ENCODE data around the gene CYB5R3.

CYB5R3 gene

GRCh38 chr22:42686756-42687491 lies 37.7 kb upstream of the CYB5R3 start (continued):
- TF ChIP-seq, protein P1, sequence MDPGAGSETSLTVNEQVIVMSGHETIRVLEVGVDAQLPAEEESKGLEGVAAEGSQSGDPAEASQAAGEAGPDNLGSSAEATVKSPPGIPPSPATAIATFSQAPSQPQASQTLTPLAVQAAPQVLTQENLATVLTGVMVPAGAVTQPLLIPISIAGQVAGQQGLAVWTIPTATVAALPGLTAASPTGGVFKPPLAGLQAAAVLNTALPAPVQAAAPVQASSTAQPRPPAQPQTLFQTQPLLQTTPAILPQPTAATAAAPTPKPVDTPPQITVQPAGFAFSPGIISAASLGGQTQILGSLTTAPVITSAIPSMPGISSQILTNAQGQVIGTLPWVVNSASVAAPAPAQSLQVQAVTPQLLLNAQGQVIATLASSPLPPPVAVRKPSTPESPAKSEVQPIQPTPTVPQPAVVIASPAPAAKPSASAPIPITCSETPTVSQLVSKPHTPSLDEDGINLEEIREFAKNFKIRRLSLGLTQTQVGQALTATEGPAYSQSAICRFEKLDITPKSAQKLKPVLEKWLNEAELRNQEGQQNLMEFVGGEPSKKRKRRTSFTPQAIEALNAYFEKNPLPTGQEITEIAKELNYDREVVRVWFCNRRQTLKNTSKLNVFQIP (CRISPR knock-in tag; IDR thresholded peaks at IDR 0.05; ENCODE audit: borderline replicate concordance, low read depth) = no peak
- TF ChIP-seq TSHZ2 (CRISPR knock-in tag; IDR thresholded peaks at IDR 0.05) = no peak
- no peak for TF ChIP-seq TCF4 (CRISPR knock-in tag; IDR thresholded peaks at IDR 0.05; ENCODE audit: borderline replicate concordance)
- no peak for TF ChIP-seq OSR1 (CRISPR knock-in tag; IDR thresholded peaks at IDR 0.05)
- no peak for TF ChIP-seq BACH2 (CRISPR knock-in tag; IDR thresholded peaks at IDR 0.05; ENCODE audit: borderline replicate concordance)

GRCh38 chr22:42685941-42686653 lies 36.9 kb upstream of the CYB5R3 start:
- ATAC-seq = no peak
- TF ChIP-seq SNAI2 (CRISPR knock-in tag; IDR thresholded peaks at IDR 0.05) (no peak), RARB (CRISPR knock-in tag; IDR thresholded peaks at IDR 0.05) (no peak), ESRRG (CRISPR knock-in tag; IDR thresholded peaks at IDR 0.05) (no peak), ZFP3 (CRISPR knock-in tag; IDR thresholded peaks at IDR 0.05) (no peak), TCF4 (CRISPR knock-in tag; IDR thresholded peaks at IDR 0.05; ENCODE audit: borderline replicate concordance) (no peak), OSR1 (CRISPR knock-in tag; IDR thresholded peaks at IDR 0.05) (no peak), ZNF8 (CRISPR knock-in tag; IDR thresholded peaks at IDR 0.05) (no peak), BACH2 (CRISPR knock-in tag; IDR thresholded peaks at IDR 0.05; ENCODE audit: borderline replicate concordance) (no peak)

- ATAC-seq = no peak
Observed at GRCh38 chr22:42684462-42685195, 35.4 kb upstream of the CYB5R3 start.

More at GRCh38 chr22:42684462-42685195, 35.4 kb upstream of the CYB5R3 start:
- TF ChIP-seq OSR1 (CRISPR knock-in tag; IDR thresholded peaks at IDR 0.05) = no peak
- no peak for TF ChIP-seq ZC3H10 (CRISPR knock-in tag; IDR thresholded peaks at IDR 0.05)
- no peak for TF ChIP-seq TOX (CRISPR knock-in tag; IDR thresholded peaks at IDR 0.05; ENCODE audit: borderline replicate concordance)
- TF ChIP-seq CREB5 (CRISPR knock-in tag; IDR thresholded peaks at IDR 0.05; ENCODE audit: low read depth) = no peak
- no peak for TF ChIP-seq PATZ1 (CRISPR knock-in tag; IDR thresholded peaks at IDR 0.05; ENCODE audit: borderline replicate concordance)
- no peak for TF ChIP-seq BACH2 (CRISPR knock-in tag; IDR thresholded peaks at IDR 0.05; ENCODE audit: borderline replicate concordance)
- no peak for TF ChIP-seq TCF4 (CRISPR knock-in tag; IDR thresholded peaks at IDR 0.05; ENCODE audit: borderline replicate concordance)
- no peak for TF ChIP-seq GLIS3 (CRISPR knock-in tag; IDR thresholded peaks at IDR 0.05)
- TF ChIP-seq, protein P2, sequence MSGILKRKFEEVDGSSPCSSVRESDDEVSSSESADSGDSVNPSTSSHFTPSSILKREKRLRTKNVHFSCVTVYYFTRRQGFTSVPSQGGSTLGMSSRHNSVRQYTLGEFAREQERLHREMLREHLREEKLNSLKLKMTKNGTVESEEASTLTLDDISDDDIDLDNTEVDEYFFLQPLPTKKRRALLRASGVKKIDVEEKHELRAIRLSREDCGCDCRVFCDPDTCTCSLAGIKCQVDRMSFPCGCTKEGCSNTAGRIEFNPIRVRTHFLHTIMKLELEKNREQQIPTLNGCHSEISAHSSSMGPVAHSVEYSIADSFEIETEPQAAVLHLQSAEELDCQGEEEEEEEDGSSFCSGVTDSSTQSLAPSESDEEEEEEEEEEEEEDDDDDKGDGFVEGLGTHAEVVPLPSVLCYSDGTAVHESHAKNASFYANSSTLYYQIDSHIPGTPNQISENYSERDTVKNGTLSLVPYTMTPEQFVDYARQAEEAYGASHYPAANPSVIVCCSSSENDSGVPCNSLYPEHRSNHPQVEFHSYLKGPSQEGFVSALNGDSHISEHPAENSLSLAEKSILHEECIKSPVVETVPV (CRISPR knock-in tag; IDR thresholded peaks at IDR 0.05) = no peak
- TF ChIP-seq RARB (CRISPR knock-in tag; IDR thresholded peaks at IDR 0.05) = no peak
- no peak for TF ChIP-seq ZFP3 (CRISPR knock-in tag; IDR thresholded peaks at IDR 0.05)
- no peak for TF ChIP-seq PPARA (CRISPR knock-in tag; IDR thresholded peaks at IDR 0.05; ENCODE audit: borderline replicate concordance)
- TF ChIP-seq ZNF70 (CRISPR knock-in tag; IDR thresholded peaks at IDR 0.05) = no peak
- TF ChIP-seq TSHZ2 (CRISPR knock-in tag; IDR thresholded peaks at IDR 0.05) = no peak
- TF ChIP-seq, protein P1 (CRISPR knock-in tag; IDR thresholded peaks at IDR 0.05; ENCODE audit: borderline replicate concordance, low read depth) = no peak
- no peak for TF ChIP-seq SNAI2 (CRISPR knock-in tag; IDR thresholded peaks at IDR 0.05)
- no peak for TF ChIP-seq ZNF8 (CRISPR knock-in tag; IDR thresholded peaks at IDR 0.05)

Data from SK-N-SH treated with all-trans-retinoic acid at 6 μM for 48 hours (cell line).